Bone marrow (tissue), 2 donors: Measurements from ENCODE around the gene PTPN4.
A peak's percentile ranks its signal among the peaks of the same experiment; 100 is the strongest.

Experiments
- DNase-seq, 2 donors: peaks; one replicate each; lab custom pipeline; 2025; lab: John Stamatoyannopoulos, UW

The PTPN4 gene

GRCh38 chr2:119759451-119760236, at the start of gene PTPN4:
Gene PTPN4 (plus strand): TSS chr2:119759922. CDS start chr2:119809854, 49,932 bp downstream.
- DNase-seq, result peak; percentile 80 to 97

- DNase-seq, result no peak
Observed at GRCh38 chr2:119710281-119710680, 49.4 kb upstream of the PTPN4 start.

- no peak for DNase-seq
Observed at GRCh38 chr2:119711352-119711751, 48.4 kb upstream of the PTPN4 start.

- no peak for DNase-seq
Observed at GRCh38 chr2:119712571-119712970, 47.2 kb upstream of the PTPN4 start.

GRCh38 chr2:119713819-119714490, 45.8 kb upstream of the PTPN4 start:
- DNase-seq, result no peak

GRCh38 chr2:119715409-119716283, 44.1 kb upstream of the PTPN4 start:
- DNase-seq, result no peak

GRCh38 chr2:119716284-119716672, 43.4 kb upstream of the PTPN4 start:
- no peak for DNase-seq

GRCh38 chr2:119718501-119719260, 41.0 kb upstream of the PTPN4 start:
- no peak for DNase-seq

- no peak for DNase-seq
Observed at GRCh38 chr2:119719261-119719627, 40.5 kb upstream of the PTPN4 start.

- no peak for DNase-seq
Observed at GRCh38 chr2:119721043-119721442, 38.7 kb upstream of the PTPN4 start.

- DNase-seq, result no peak
Observed at GRCh38 chr2:119721462-119721861, 38.3 kb upstream of the PTPN4 start.

- DNase-seq, result no peak
Observed at GRCh38 chr2:119721904-119722303, 37.8 kb upstream of the PTPN4 start.

GRCh38 chr2:119723186-119723585, 36.5 kb upstream of the PTPN4 start:
- no peak for DNase-seq

GRCh38 chr2:119723784-119724467, 35.8 kb upstream of the PTPN4 start:
- no peak for DNase-seq

GRCh38 chr2:119724656-119725485, 34.9 kb upstream of the PTPN4 start:
- no peak for DNase-seq

- DNase-seq, result no peak
Observed at GRCh38 chr2:119727493-119727892, 32.2 kb upstream of the PTPN4 start.

GRCh38 chr2:119728421-119728820, 31.3 kb upstream of the PTPN4 start:
- no peak for DNase-seq

- DNase-seq, result no peak
Observed at GRCh38 chr2:119730671-119731177, 29.0 kb upstream of the PTPN4 start.

- no peak for DNase-seq
Observed at GRCh38 chr2:119731983-119732382, 27.7 kb upstream of the PTPN4 start.

- DNase-seq, result no peak
Observed at GRCh38 chr2:119732601-119733164, 27.0 kb upstream of the PTPN4 start.
